WI38 (cell line): Measurements from ENCODE around the gene SLC25A47.
"Not testable (repeated sequence)": the region's sequence is repeated elsewhere in the genome, so short reads cannot be mapped to it uniquely, and the experiment has no call there.

Source experiments
- H3K4me3 ChIP-seq: 2 replicates; pipeline ENCODE4 v1.5.1; 2011; ENCODE audit warnings: low read depth, mild to moderate bottlenecking, control low read depth, low read length
- TF ChIP-seq, protein P1 (sequence below): IDR thresholded peaks from 2 replicates; pipeline ENCODE4 v1.5.1; 2012; ENCODE audit warnings: low read depth, mild to moderate bottlenecking, control low read depth, low read length

The SLC25A47 gene

DNA sequence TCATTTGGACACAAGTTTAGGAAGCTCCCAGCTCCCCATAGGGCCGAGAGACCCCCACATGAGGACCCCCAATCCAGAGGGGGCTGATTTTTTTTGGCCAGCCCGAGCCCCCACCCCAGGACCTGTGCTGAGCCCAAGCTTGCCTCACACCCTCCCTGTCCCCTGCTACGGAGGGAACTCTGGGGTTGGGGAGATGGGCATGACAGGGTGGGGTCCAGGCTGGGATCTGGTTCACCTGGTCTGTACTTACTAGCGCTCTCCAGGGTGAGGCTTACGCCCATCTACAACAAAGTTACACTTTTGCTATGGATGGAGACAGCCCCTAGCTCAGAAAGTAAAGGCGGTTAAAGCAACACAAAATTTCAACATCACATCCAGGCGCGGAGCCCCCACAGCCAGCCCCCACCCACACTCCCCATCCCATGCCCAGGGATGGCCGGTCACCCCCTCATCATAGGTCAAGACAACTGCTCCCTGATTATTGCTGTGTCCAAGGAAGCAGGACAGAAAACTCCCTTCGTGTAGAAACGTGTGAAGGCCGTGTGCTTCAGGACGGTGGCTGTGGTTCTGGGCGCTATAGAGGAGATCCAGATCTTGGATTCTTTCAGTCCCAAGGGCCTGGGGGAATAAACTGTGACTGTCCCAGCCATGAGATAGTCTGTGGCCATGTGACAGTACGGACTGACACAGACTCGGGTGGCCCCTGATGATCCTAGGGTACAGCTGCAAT is 27.6 kb upstream of the SLC25A47 start:
- H3K4me3 ChIP-seq: no peak overlapping the region
- TF ChIP-seq, protein P1, sequence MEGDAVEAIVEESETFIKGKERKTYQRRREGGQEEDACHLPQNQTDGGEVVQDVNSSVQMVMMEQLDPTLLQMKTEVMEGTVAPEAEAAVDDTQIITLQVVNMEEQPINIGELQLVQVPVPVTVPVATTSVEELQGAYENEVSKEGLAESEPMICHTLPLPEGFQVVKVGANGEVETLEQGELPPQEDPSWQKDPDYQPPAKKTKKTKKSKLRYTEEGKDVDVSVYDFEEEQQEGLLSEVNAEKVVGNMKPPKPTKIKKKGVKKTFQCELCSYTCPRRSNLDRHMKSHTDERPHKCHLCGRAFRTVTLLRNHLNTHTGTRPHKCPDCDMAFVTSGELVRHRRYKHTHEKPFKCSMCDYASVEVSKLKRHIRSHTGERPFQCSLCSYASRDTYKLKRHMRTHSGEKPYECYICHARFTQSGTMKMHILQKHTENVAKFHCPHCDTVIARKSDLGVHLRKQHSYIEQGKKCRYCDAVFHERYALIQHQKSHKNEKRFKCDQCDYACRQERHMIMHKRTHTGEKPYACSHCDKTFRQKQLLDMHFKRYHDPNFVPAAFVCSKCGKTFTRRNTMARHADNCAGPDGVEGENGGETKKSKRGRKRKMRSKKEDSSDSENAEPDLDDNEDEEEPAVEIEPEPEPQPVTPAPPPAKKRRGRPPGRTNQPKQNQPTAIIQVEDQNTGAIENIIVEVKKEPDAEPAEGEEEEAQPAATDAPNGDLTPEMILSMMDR: no peak

GRCh38 chr14:100296106-100296651 is 27.0 kb upstream of the SLC25A47 start:
- TF ChIP-seq, protein P1: no peak
- no peak overlapping the region for H3K4me3 ChIP-seq

GRCh38 chr14:100296729-100297128 is 26.4 kb upstream of the SLC25A47 start:
- H3K4me3 ChIP-seq: not testable (repeated sequence)

DNA sequence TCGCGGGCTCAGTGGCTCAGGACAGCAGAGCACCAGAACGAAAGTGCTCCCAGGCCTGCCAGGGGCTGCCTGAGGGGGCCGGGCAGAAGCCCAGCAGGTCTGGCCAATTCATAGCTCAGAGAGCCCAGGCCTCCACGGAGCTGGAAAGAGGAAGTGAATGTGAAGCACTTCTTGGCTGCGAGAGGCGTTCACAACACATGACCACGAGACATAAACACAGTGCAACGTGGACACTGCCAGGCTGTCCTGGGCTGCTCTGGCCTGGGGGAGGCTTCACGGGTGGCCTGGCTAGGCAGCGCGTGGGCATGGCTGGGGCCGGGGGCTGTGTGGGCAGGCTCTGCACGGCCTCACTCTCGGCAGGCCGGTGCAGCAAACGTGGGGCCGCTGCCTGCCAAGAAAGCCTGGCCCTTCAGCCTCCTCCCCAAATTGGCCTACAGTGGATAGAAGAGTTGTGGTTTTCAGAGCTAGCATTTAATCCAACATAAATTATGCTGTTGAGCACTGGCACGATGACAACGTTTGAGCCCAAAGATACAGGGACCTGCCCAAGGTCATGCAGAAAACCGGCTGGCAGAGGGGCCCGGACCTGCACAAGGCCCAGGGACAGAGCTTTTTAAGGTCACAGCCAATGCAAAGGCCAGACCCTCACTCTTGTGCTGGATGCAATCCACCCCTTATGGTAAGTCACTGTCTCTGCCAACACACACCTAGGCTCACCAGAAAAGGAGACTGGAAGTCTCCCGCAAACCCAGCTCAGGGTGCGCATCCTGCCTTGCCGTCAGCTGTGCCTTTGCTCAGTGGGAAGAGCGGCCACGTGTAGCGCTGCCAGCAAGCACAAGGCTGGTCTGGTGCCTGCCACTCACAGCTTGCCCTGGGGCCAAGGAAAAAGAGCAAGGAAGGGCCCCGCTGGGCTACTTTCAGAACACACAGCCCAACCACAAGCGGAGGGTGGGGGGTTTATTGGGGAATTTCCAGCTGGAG is 25.5 kb upstream of the SLC25A47 start:
- no peak overlapping the region for H3K4me3 ChIP-seq
- TF ChIP-seq, protein P1: no peak

DNA sequence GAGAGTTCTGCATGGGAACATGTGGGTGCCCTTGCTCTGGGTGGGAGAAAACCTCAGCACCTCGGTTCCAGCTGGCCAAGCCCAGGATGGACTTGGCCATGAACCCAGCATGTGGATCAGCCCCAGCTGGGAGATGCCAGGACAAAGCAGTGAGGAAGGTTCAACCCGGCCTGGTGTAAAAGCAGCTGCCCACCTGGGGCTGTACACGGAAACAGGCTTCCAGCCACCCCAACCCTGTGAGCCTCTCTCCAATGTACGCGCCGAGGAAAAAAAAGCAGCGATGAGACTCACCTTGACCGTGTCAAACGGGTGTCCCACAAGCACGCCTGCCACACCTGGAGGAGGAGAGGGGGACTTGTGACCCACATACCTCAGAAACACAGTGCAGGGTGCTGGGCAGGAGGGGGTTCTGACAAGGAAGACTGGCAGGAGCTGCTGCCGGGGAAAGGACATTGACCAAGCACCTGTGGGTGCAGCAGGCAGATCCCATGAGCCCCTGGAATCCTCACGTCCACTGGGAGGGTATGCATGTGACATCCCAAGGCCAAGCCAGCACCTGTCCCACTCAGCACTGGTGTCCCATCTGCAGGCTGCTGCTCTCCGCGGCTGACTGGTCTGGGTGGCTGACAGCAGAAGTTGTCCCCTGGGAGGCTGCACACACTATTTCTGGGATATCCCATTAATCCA is 24.4 kb upstream of the SLC25A47 start:
- H3K4me3 ChIP-seq: no peak overlapping the region
- TF ChIP-seq, protein P1: no peak

DNA sequence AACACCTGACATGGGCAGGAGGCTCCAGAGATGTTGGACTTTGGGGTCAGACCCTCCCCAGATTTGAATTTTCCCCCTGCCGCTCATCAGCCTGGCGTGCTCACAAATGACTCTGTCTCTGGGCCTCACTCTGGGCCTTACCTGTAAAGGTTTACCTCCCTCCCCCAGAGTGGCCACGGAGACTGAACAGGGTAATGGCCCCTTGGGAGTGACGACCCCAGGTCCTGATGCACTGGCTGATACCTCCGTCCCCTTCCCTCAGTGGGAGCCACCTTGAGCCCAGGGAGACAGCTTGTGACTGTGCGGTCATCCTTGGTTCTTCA is 23.9 kb upstream of the SLC25A47 start:
- TF ChIP-seq, protein P1: no peak
- no peak overlapping the region for H3K4me3 ChIP-seq

DNA sequence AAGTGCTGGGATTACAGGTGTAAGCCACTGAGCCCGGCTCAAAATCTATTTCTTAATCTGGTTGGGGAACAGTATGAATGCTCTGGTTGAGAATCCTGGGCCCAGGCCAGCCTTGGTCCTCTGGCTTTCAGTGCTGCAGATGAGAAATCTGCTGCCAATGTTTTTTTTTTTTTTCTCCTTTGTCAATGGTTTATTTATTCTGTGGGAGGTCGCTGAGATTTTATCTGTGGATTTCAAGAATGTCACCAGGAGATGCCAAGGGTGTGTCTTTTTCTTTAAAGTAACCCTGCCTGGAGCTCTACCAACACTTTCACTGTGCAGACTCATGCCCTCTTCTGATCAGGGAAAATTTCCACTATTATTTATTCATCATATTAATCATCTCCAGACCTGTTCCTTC is 20.5 kb upstream of the SLC25A47 start:
- TF ChIP-seq, protein P1: no peak
- no peak overlapping the region for H3K4me3 ChIP-seq
